Motor neuron (in vitro differentiated cells): ENCODE data around the gene CD81. TPM values are rescaled to one million over a fixed set of nuclear protein-coding genes. Genes with fewer than 3 reads are reported as not detected.
A peak's percentile ranks its signal among the peaks of the same experiment; 100 is the strongest.

Source experiments
- ATAC-seq, 8 experiments: fragments of 200-7000 bp; cut with Tn5 transposase; replicated peaks in 6 of 8; 2 replicates each; pipeline ENCODE4 v1.8.0; 2021; ENCODE audit warnings: mild to moderate bottlenecking in 8 of 8, moderate library complexity in 8 of 8
- H3K27ac ChIP-seq, 2 donors: fragments of 250-450 bp; sonication (Bioruptor Pico); 2 replicates each; pipeline ENCODE4 v1.9.0; 2021; ENCODE audit warnings: antibody characterized with exemption in 2 of 2, mild to moderate bottlenecking in 2 of 2, moderate library complexity in 1 of 2
- H3K4me1 ChIP-seq, 2 donors: fragments of 250-450 bp; sonication (Bioruptor Pico); replicated peaks in 1 of 2; 2 replicates each; pipeline ENCODE4 v1.6.1; 2021; ENCODE audit warnings: antibody characterized with exemption in 2 of 2, mild to moderate bottlenecking in 2 of 2, moderate library complexity in 1 of 2
- H3K4me3 ChIP-seq, 5 donors: fragments of 250-450 bp; sonication (Bioruptor Pico); 2 replicates each; pipeline ENCODE4 v1.9.0; 2021; ENCODE audit warnings: antibody characterized with exemption in 5 of 5, mild to moderate bottlenecking in 5 of 5, moderate library complexity in 4 of 5
- WGBS, 10 experiments: fragments of 450-650 bp; shearing (Covaris generic); methylation state at CpG; one replicate each; pipeline ENCODE4 v1.0.0; 2022; 5-methylcytosine and 5-hydroxymethylcytosine counted together
- in situ Hi-C, 9 experiments: fragments of 400-800 bp; cut with MboI; loops; one replicate each; pipeline ENCODE4 v1.15.0; 2021; ENCODE audit warnings: low sequenced_read_pairs in 9 of 9, low pct_unique_long_range_greater_than_20kb in 2 of 9; ENCODE audit not compliant: unreplicated experiment in 9 of 9
- total RNA-seq, 8 experiments: library from RNA; unstranded; fragments of 300-600 nt; gene quantifications; 2 replicates each; pipeline versions ENCODE4 v1.2.3 to v1.2.4, GENCODE V29; 2022

Gene CD81
- total RNA-seq, 8 experiments from 2014 or later: 44.8 to 383 (median 165) TPM

DNA sequence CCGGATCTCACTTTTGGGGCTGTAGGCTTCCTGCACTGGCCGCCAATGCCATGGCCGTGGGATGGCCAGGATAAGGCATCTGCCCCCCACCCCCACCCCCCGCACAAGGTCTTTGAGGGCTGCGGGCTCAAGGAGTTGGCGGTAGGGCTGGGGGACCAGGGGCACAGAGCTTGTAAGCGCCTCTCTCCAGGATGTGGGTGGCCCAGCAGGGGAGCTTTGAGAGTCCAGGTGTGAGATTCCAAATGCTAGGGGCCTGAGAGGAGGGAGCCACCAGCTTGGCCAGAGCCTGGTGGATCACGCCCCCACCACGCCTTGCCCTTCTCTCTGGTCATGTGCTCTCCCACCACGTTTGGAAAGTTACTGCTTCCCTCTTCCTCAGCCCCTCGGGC lies 5.0 kb downstream of the CD81 start:
- peaks cover 6 to 26% of the 10 kb centered on the region in 2 donors for H3K4me1 ChIP-seq
- no peak for ATAC-seq
- 93% methylated on average over 3 of the region's 11 CpGs; no CpG with 5 or more reads in 9 of the 10 experiments for WGBS, 10 experiments
- in situ Hi-C loops: no loop called here
- H3K4me3 ChIP-seq: no peak overlapping the region
- no peak overlapping the region for H3K27ac ChIP-seq

DNA sequence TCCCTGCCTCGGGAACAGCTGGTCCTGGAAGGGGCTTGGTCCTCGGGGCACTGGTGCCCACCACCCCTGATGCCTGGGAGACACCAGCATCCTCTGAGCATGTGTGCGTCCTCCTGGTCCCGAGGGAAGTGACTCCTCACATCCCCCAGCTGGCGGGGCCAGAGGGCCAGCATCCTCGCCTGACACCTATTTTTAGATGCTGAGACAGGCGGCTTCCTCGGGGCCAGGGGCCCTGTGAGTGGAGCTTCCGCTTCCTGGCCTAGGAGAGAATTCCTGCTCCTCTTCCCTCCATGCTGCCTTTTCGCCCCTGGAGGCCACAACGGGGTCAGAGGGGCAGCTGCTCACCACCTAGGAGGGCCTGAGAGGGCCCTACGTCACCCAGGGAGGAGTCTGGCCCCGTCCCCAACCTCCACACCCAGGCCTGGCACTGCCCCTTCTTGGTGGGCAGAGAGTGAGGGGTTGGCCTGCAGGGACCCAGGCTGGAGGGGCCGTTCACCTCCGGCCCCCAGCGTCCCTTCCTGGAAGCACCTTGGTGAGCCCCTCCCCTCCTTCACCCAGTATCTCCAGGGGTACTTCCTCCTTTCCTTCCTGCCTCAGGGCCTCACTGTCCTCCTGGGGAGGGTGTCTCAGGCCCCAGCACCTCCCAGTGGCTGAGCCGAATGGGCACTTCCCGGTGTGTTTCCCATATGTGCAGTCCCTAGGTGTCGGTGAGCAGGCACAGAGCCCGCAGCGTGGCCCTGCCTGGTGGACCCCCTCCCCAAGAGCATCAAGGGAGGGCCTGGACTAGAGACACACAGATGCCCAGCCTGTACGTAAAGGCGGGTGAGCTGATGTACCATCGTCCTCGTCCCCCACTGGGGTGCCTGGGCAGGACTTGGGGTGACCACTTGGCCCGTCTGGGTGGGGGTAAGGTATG lies 6.1 kb downstream of the CD81 start:
- peak; percentile 1 to 49 (median 9) for ATAC-seq
- Histone ChIP-seq H3K4me1 (peaks cover 8 to 34% of the 10 kb centered on the region in 2 donors), H3K27ac (peak overlapping the region in 1 of 2 donors; percentile 21), H3K4me3 (no peak overlapping the region)
- WGBS, 10 experiments: 7 to 77% (median 70%) methylated on average over 1 to 5 of the region's 26 CpGs; no CpG with 5 or more reads in 5 of the 10 experiments
- in situ Hi-C loops: no loop called here

DNA sequence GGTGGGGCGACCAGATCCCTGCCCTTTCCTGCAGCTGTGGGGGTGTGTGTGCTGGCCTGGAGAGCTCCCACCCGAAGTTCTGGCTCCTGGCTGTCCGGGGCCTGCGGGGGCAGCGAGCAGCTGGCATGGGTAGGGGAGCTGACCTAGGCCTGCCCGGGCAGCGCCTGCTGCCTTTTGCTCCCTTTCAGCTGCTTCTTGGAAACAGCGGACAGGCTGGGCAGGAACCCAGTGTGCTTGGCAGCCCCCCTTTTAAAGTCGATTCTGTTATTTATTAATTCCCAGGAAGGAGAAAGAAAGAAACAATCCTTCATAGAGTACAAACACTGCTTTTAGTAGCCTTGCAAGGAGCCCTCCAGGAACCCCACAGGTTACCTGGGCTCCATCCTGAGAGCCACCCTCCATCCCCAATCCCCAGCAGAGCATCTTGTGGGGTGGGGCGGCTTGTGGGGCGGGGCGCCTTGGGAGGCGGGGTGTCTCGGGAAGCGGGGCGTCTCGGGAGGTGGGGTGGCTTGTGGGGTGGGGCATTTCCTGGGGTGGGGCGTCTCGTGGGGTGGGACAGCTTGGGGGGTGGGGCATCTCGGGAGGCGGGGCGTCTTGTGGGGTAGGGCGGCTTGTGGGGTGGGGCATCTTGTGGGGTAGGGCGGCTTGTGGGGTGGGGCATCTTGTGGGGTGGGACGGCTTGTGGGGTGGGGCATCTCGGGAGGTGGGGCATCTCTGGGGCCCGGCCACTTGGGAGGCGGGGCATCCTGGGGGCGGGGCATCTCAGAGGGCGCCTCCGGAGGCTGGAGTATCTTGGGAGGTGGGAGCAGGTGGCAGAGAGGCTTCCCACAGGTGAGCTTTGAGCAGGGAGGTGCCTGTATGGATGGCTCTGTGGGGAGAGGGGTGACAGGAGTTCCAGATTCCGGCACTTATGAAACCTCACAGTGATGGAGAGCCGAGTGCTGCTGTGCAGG lies 7.0 kb downstream of the CD81 start:
- peak in 2 of 8 experiments; percentile 1 to 2 for ATAC-seq
- no peak overlapping the region for H3K27ac ChIP-seq
- WGBS, 10 experiments: 69 to 100% (median 82%) methylated on average over 1 to 6 of the region's 33 CpGs; no CpG with 5 or more reads in 6 of the 10 experiments
- no peak overlapping the region for H3K4me3 ChIP-seq
- in situ Hi-C loops: no loop called here
- H3K4me1 ChIP-seq: peaks cover 8 to 35% of the 10 kb centered on the region in 2 donors

DNA sequence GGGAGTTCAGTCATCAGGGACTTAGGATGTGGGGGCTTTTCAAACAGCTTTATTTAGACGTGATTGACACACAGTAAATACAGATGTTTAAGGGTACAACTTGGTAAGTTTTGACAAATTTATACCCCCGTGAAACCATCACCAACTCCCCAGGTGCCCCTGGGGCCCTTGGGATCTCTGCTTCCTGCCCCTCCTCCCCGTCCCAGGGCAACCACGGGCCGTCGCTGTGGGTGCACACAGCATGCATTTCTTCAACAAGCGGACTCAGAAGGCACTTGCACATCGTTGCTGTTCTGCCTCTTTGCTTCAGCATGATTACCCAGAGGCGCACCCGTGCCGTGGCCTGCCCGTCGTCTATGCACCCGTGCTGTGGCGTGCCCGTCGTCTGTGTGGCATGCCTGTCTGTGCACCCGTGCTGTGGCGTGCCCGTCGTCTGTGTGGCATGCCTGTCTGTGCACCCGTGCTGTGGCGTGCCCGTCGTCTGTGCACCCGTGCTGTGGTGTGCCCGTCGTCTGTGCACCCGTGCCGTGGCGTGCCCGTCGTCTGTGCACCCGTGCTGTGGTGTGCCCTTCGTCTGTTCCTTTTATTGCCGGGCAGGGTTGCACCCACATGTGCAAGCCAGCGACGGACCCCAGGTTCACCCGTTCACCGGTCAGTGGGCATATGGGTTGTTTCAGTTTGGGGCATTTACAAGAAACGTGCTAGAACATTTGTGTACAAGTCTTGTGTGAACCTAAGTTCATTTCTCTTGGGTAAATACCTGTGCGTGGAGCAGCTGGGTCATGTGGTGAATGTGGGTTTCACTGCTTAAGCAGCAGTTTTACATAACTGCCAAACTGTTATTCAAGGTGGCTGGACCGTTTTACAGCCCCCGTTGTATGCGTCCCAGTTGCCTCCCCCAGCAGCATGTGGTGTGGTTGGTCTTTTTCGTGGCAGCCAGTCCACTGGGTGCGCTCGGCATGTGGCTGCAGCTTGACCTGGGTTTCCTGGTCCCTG lies 8.3 kb downstream of the CD81 start:
- no peak for ATAC-seq
- in situ Hi-C loops: no loop called here
- 48 to 96% (median 85%) methylated on average over 2 to 14 of the region's 48 CpGs; no CpG with 5 or more reads in 2 of the 10 experiments for WGBS, 10 experiments

DNA sequence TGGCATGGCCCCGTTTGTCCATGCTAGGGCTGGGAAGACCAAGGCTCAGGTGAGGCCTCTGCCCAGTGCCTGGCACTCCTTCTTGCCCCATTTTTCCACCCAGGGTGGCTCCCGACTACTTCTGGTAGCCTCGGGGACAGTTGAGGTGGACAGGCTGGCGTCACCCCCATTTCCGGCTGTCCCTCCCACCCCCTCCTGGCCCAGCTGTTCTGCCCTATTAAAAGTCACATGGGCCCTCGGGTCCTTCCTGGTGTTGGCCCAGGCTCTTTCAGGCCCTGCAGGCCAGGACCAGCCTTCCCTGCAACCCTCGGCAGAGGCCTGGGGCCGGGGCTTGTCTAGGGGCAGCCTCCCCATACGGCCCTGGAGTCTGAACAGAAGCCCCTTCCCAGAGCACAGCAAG lies 9.5 kb downstream of the CD81 start:
- no peak for ATAC-seq

More for the DNA sequence above, 8.3 kb downstream of the CD81 start:
- Histone ChIP-seq H3K4me1 (peaks cover 16 to 40% of the 10 kb centered on the region in 2 donors), H3K27ac (no peak overlapping the region), H3K4me3 (no peak overlapping the region)

GRCh38 chr11:2387266-2387987 lies 10.3 kb downstream of the CD81 start:
- WGBS, 10 experiments: 0 to 80% (median 70%) methylated on average over 1 to 5 of the region's 14 CpGs; no CpG with 5 or more reads in 7 of the 10 experiments
- in situ Hi-C loops: no loop called here
- ATAC-seq: peak in 5 of 8 experiments; percentile 23 to 50 (median 37)
- peaks cover 16 to 36% of the 10 kb centered on the region in 2 donors for H3K4me1 ChIP-seq
- no peak overlapping the region for H3K4me3 ChIP-seq
- peak overlapping the region in 1 of 2 donors; percentile 71 for H3K27ac ChIP-seq

More for the DNA sequence above, 9.5 kb downstream of the CD81 start:
- Histone ChIP-seq H3K4me1 (peaks cover 16 to 40% of the 10 kb centered on the region in 2 donors), H3K27ac (peak overlapping the region in 1 of 2 donors; percentile 71), H3K4me3 (no peak overlapping the region)
- no CpG with 5 or more reads among the region's 9 CpGs for WGBS, 10 experiments
- in situ Hi-C loops: no loop called here

GRCh38 chr11:2388431-2389376 lies 11.6 kb downstream of the CD81 start:
- H3K4me1 ChIP-seq: peaks cover 16 to 30% of the 10 kb centered on the region in 2 donors
- no peak for ATAC-seq
- 40 to 50% methylated on average over 1 to 3 of the region's 15 CpGs; no CpG with 5 or more reads in 8 of the 10 experiments for WGBS, 10 experiments
- H3K4me3 ChIP-seq: no peak overlapping the region
- peak overlapping the region; percentile 14 to 79 for H3K27ac ChIP-seq
- in situ Hi-C loops: no loop called here

DNA sequence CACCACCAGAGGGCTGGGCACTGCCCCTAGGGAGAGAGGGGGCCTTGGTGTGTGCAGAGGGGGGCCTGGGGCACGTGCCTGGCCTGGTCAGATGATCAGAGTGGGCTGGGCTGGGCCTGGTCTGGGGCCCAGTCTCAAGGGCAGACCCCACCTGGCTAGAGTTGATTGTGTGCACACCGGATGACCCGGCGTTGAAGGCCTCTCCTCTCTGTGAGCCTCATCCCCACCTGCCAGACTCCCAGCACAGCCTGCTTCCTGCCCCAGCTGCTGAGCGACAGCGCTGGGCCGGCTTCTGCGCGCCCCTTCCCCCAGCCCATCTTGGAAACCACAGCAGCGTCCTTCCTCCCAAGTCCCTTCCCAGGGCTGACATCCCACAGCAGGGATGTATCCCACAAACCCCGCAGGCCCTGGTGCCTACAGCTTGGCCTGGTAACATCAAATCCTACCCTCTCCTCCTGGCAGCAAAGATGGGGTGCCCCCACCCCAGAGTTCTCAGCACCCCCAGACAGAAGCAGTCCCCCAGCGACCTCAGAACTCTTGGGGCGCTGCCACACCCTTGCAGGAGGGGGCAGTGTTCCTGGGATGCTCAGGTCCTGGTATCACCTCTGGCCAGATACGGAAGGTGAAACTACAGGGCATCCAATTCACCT lies 12.4 kb downstream of the CD81 start:
- H3K4me1 ChIP-seq: peaks cover 16 to 29% of the 10 kb centered on the region in 2 donors
- 66 to 100% (median 100%) methylated on average over 2 to 7 of the region's 14 CpGs; no CpG with 5 or more reads in 7 of the 10 experiments for WGBS, 10 experiments
- peak overlapping the region; percentile 14 to 79 for H3K27ac ChIP-seq
- in situ Hi-C loops: no loop called here
- peak in 6 of 8 experiments; percentile 2 to 76 (median 66) for ATAC-seq
- no peak overlapping the region for H3K4me3 ChIP-seq

DNA sequence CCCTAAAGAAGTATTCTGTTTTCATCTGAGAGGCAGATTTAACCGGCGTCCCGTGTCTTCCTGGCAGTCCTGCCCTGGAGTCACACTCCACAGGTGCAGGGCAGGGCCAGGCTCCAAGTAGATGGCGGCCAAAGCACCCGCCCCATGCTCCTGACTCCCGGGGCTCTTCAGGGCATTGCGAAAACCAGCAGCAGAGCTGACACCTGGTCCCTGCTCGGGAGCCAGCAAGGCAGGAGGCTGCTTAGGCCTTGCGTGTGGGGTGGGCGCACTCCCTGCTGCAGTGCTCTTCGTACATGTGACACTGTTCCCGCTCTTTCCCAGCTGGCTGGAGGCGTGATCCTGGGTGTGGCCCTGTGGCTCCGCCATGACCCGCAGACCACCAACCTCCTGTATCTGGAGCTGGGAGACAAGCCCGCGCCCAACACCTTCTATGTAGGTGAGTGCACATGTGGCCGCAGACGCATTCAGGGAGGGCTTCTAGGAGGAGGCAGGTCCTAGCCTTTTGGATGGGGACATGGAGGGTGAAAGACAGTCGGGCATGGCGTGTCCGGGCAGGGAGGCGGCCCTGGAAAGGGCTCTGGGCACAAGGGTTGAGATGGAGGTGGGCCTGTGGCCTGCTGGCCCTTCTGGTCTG lies 13.1 kb downstream of the CD81 start:
- in situ Hi-C loops: no loop called here
- ATAC-seq: peak in 2 of 8 experiments; percentile 16 to 18
- 70 to 100% (median 94%) methylated on average over 2 to 12 of the region's 23 CpGs; no CpG with 5 or more reads in 5 of the 10 experiments for WGBS, 10 experiments
- H3K4me1 ChIP-seq: peaks cover 16 to 29% of the 10 kb centered on the region in 2 donors
- H3K27ac ChIP-seq: no peak overlapping the region
- no peak overlapping the region for H3K4me3 ChIP-seq

DNA sequence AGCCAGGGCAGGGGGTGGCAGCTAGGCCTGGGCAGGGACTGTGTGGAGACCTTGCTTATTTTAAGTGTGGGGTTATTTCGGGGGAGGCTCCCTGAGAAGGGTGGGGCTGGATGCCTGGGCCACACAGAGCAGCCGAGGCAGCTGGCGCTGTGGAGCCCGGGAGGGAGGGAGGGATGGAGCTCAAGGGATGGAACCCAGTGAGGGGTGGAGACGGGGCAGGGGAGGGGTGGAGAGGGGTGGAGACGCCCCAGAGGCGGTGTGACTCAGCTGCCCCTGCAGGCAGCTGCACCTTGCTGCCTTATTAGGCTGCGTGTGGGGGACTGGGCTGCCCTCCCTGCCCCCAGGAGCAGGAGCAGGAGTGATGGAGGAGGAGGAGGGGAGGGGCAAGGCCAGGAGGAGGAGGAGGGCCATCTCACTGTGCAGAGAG lies 13.6 kb downstream of the CD81 start:
- WGBS, 10 experiments: no CpG with 5 or more reads among the region's 8 CpGs
- Histone ChIP-seq H3K4me1 (peaks cover 16 to 29% of the 10 kb centered on the region in 2 donors), H3K27ac (no peak overlapping the region), H3K4me3 (no peak overlapping the region)
- in situ Hi-C loops: no loop called here
- ATAC-seq: peak; percentile 5 to 82 (median 43)
